SK-N-MC (cell line): ENCODE measurements around the gene ATXN2.

Source experiments
- DNase-seq: peaks from one replicate; pipeline ENCODE4 v3.0.0-alpha.2; 2011; ENCODE audit warnings: low read depth, low spot score
- H3K27ac ChIP-seq: fragments of 200-600 bp; sonication (generic); 2 replicates; pipeline ENCODE4 v1.5.1; 2016; ENCODE audit warnings: mixed run types
- H3K36me3 ChIP-seq: fragments of 200-600 bp; sonication (generic); 2 replicates; pipeline ENCODE4 v1.6.1; 2017; ENCODE audit warnings: antibody characterized with exemption, low read length, mixed read lengths; ENCODE audit not compliant: insufficient read depth
- H3K4me3 ChIP-seq: fragments of 200-600 bp; sonication (generic); 2 replicates; pipeline ENCODE4 v1.5.1; 2016
- H3K9ac ChIP-seq: fragments of 200-600 bp; sonication (generic); 2 replicates; pipeline ENCODE4 v1.8.0; 2017; ENCODE audit warnings: mixed run types, mixed read lengths; ENCODE audit not compliant: insufficient read length
- H3K9me3 ChIP-seq: fragments of 200-600 bp; sonication (generic); 2 replicates; pipeline ENCODE4 v1.6.1; 2017; ENCODE audit warnings: low read depth, mild to moderate bottlenecking, antibody characterized with exemption, low read length, moderate library complexity, mixed read lengths
- EZH2 ChIP-seq: fragments of 200-600 bp; sonication (generic); IDR thresholded peaks from one replicate; pipeline ENCODE4 v1.6.1; 2017; ENCODE audit warnings: antibody characterized with exemption
- FOXP2 ChIP-seq: optimal IDR thresholded peaks from 2 replicates; pipeline ENCODE3; 2011; ENCODE audit warnings: mild to moderate bottlenecking, moderate library complexity; ENCODE audit not compliant: insufficient read depth; ENCODE audit errors: extremely low read length, control extremely low read depth
- POLR2AphosphoS5 ChIP-seq: IDR thresholded peaks from 2 replicates; pipeline ENCODE4 v1.6.1; 2012; ENCODE audit warnings: mild to moderate bottlenecking, low read depth, low read length, borderline replicate concordance

The ATXN2 gene

GRCh38 chr12:111431772-111432171, 167.3 kb downstream of the ATXN2 start:
- Histone ChIP-seq H3K9me3 (no peaks in the 10 kb centered on the region), H3K9ac (no peak overlapping the region), H3K36me3 (peaks cover 5% of the 10 kb centered on the region; the same call in 1 of the 2 replicates), H3K4me3 (no peak overlapping the region), H3K27ac (peak overlapping the region; percentile 30)
- no peak for TF ChIP-seq EZH2
- TF ChIP-seq FOXP2, result no peak
- TF ChIP-seq POLR2AphosphoS5, result no peak
- DNase-seq, result no peak

- Histone ChIP-seq H3K4me3 (no peak overlapping the region), H3K27ac (peak overlapping the region; percentile 30; the same call in 1 of the 2 replicates), H3K9ac (no peak overlapping the region), H3K36me3 (peaks cover 5% of the 10 kb centered on the region; the same call in 1 of the 2 replicates), H3K9me3 (no peaks in the 10 kb centered on the region)
- no peak for TF ChIP-seq FOXP2
- no peak for TF ChIP-seq POLR2AphosphoS5
- no peak for TF ChIP-seq EZH2
- DNase-seq, result no peak
These were observed 168.4 kb downstream of the ATXN2 start for GRCh38 chr12:111430433-111431353.

DNA sequence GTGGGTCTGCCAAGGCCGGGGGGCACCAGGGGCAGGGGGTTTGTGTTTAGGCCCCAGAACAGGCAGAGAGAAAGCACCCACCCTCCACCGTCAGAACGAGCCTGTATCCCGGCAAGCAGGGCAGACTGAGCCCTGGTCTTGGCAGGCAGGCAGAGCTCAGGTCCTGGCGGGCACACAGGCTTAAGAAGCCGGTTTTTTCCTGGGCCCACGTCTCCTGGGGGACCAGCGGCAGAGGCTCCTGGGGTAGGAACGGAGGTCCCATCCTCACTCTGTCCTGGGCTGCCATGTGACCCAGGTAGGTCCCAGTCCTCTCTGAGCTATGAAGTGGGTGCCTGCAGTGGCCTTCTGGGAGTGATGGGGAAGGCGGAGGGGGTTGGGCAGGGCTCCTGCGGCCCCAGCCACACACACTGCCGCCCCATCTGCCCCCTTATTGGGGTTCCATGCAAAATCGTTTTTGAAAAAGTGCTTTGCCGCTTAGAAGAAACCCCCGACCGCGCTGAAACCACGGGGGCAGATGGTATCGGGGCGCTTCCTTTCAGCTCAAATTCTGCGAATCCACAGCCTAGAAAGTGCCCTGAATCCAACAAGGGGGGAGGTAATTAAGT, 169.2 kb downstream of the ATXN2 start:
- no peak overlapping the region for H3K4me3 ChIP-seq
- peaks cover 5% of the 10 kb centered on the region; the same call in 1 of the 2 replicates for H3K36me3 ChIP-seq
- no peak for TF ChIP-seq POLR2AphosphoS5
- no peak for TF ChIP-seq EZH2
- no peak for TF ChIP-seq FOXP2
- H3K27ac ChIP-seq, result no peak overlapping the region
- H3K9me3 ChIP-seq, result no peaks in the 10 kb centered on the region
- DNase-seq, result no peak
- H3K9ac ChIP-seq, result no peak overlapping the region

- no peaks in the 10 kb centered on the region for H3K9me3 ChIP-seq
- peaks cover 5% of the 10 kb centered on the region; the same call in 1 of the 2 replicates for H3K36me3 ChIP-seq
- no peak overlapping the region for H3K27ac ChIP-seq
- TF ChIP-seq EZH2, result no peak
- no peak for TF ChIP-seq FOXP2
- no peak for TF ChIP-seq POLR2AphosphoS5
- no peak overlapping the region for H3K4me3 ChIP-seq
- no peak for DNase-seq
- no peak overlapping the region for H3K9ac ChIP-seq
These were observed 170.4 kb downstream of the ATXN2 start for GRCh38 chr12:111428728-111429175.

DNA sequence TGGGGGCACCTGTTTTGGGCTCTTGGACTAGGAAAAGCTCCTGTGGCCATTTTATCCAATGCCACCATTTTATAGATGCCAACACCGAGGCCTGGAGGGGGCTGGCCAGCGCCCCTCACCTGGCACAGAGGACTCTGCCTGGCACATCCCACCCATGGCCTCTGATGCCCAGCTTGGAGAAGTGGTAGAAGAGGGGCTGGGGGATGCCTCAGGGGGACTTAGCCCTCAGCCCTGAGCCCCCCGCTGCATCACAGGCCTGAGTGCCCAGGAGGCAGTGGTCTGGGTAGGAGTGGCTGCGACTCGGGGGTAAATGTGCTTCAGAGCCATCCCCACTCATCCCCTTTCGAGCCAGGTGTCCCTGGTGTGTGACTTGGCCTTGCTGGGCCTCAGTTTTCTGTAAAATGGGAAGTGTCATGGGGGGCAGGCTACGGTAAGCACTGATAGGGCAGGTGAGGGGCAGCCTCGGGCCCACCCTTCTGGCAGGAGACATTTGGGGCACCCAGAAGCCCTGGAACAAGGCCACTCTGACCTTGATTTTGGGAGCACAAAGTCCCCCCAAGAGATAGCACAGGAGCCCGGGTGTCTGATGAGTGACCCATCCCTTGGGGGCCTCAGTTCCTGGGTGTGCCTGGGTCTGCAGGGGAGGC, 170.9 kb downstream of the ATXN2 start:
- Histone ChIP-seq H3K9ac (no peak overlapping the region), H3K27ac (no peak overlapping the region), H3K4me3 (no peak overlapping the region), H3K9me3 (no peaks in the 10 kb centered on the region), H3K36me3 (peaks cover 5% of the 10 kb centered on the region; the same call in 1 of the 2 replicates)
- DNase-seq, result no peak
- TF ChIP-seq FOXP2 (no peak), POLR2AphosphoS5 (no peak), EZH2 (no peak)

DNA sequence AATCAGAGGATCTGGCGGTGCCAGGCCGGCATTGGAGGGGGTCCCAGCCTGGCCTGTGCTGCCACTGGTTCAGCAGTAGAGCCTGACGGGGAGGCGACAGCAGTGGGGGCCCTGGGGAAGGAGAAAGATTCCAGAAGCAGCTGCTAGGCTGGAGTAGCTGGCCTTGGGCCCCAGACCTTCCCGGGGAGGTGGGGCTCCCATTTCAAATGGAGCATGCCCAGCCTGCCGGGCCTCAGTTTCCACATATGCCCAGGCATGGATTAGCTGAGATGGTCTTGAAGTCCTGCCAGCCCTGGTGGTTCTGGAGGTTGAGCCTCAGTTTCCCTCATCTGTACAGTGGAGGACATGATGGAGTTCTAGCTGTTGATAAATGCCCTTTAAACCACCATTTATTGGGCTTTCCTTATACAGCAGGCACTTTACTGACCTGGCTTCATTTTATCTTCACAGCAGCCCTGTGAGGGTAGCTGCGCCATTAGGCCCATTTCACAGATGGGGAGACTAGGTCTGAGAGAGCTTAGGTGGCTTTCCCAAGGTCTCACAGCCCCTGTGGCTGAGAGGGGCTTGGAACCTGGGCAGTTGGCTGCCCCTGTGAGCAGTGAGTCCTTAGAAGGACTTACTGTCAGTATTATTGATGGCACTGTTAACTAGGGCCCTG, 171.6 kb downstream of the ATXN2 start:
- TF ChIP-seq EZH2 (no peak), POLR2AphosphoS5 (no peak), FOXP2 (no peak)

DNA sequence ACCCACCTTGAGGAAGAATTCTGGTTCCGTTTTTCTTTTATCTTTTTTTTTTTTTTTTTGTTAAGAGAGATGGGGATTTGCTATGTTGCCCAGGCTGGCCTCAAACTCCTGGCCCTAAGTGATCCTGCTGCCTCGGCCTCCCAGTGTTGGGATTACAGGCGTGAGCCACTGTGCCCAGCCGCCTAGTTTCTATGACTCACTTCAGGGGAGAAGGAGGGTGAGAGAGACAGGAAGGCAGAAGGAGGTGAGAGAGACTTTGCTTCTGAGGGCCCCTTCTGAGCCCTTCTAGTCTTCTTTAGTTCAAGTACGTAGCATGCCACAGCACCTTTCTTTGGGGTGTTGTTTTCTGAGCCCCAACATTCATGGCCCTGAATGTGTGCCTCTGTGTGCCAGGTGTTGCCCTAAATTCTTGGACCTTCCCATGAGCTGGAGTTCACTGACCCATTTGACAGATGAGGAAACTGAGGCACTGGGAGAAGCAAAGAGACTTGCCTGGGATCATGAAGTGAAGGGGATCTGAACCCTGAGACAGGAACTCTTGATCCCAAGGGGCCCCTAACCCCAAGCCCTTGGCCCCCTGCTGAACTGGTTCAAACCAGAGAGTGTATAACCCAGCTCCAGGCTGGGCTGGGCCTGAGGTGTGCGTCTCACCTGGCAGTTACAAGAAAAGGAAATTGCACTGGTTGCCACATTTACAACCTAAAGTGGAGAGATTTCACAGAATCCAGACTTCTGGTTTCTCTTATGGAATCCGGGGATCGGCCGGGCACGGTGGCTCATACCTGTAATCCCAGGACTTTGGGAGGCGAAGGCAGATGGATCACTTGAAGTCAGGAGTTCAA, 172.6 kb downstream of the ATXN2 start:
- Histone ChIP-seq H3K9ac (no peak overlapping the region), H3K36me3 (peaks cover 3% of the 10 kb centered on the region; the same call in 1 of the 2 replicates), H3K4me3 (no peak overlapping the region), H3K27ac (no peak overlapping the region), H3K9me3 (no peaks in the 10 kb centered on the region)
- TF ChIP-seq EZH2 (no peak), POLR2AphosphoS5 (no peak), FOXP2 (no peak)
- DNase-seq, result no peak

More for the DNA sequence above, 171.6 kb downstream of the ATXN2 start:
- Histone ChIP-seq H3K9me3 (no peaks in the 10 kb centered on the region), H3K36me3 (peaks cover under 1% of the 10 kb centered on the region; the same call in 1 of the 2 replicates), H3K27ac (no peak overlapping the region), H3K4me3 (no peak overlapping the region), H3K9ac (no peak overlapping the region)
- DNase-seq, result no peak
